Liver (tissue), 3 donors: ENCODE data around the gene CBLC.

Experiments used
- ATF3 ChIP-seq: IDR thresholded peaks from 2 replicates; pipeline ENCODE4 v1.6.1; 2016; ENCODE audit warnings: antibody characterized with exemption
- CTCF ChIP-seq: fragments of 150-350 bp; IDR thresholded peaks from 2 replicates; pipeline ENCODE4 v1.5.1; 2017; ENCODE audit warnings: improper control_type of control experiment, low read depth, low read length; ENCODE audit not compliant: missing input control
- EGR1 ChIP-seq, 2 donors: IDR thresholded peaks; 2 replicates each; pipeline ENCODE4 v1.6.1; 2016 to 2018; ENCODE audit warnings: antibody characterized with exemption in 2 of 2, low read depth in 2 of 2
- FOXA1 ChIP-seq: IDR thresholded peaks from 2 replicates; pipeline ENCODE4 v1.6.1; 2016; ENCODE audit warnings: antibody characterized with exemption
- GABPA ChIP-seq, 2 donors: IDR thresholded peaks in 1 of 2; conservative IDR thresholded peaks in 1 of 2; 2 replicates each; pipeline ENCODE4 v1.6.1; 2016; ENCODE audit warnings: antibody characterized with exemption in 2 of 2, mild to moderate bottlenecking in 1 of 2, moderate library complexity in 1 of 2
- JUND ChIP-seq, 2 donors: IDR thresholded peaks; 2 replicates each; pipeline ENCODE4 v1.6.1; 2016; ENCODE audit warnings: antibody characterized with exemption in 2 of 2
- MAX ChIP-seq: IDR thresholded peaks from 2 replicates; pipeline ENCODE4 v1.6.1; 2016; ENCODE audit warnings: antibody characterized with exemption
- REST ChIP-seq: IDR thresholded peaks from 2 replicates; pipeline ENCODE4 v1.6.1; 2016; ENCODE audit warnings: antibody characterized with exemption, mild to moderate bottlenecking
- RXRA ChIP-seq, 2 donors: IDR thresholded peaks; 2 replicates each; pipeline ENCODE4 v1.6.1; 2017 to 2018; ENCODE audit warnings: antibody characterized with exemption in 2 of 2, mild to moderate bottlenecking in 1 of 2
- SP1 ChIP-seq: IDR thresholded peaks from 2 replicates; pipeline ENCODE4 v1.6.1; 2018; ENCODE audit warnings: antibody characterized with exemption, mild to moderate bottlenecking
- TAF1 ChIP-seq: conservative IDR thresholded peaks from 2 replicates; pipeline ENCODE4 v1.6.1; 2016; ENCODE audit warnings: antibody characterized with exemption, mild to moderate bottlenecking
- YY1 ChIP-seq: IDR thresholded peaks from 2 replicates; pipeline ENCODE4 v1.6.1; 2016; ENCODE audit warnings: antibody characterized with exemption, mild to moderate bottlenecking
- ZBTB33 ChIP-seq: IDR thresholded peaks from 2 replicates; pipeline ENCODE4 v1.6.1; 2016; ENCODE audit warnings: antibody characterized with exemption
- donor health status: healthy.
- donor health status: healthy.

- TF ChIP-seq CTCF (no peak), TAF1 (no peak), EGR1 (IDR thresholded peaks at IDR 0.05; ENCODE audit: low read depth in 2 of 2) (no peak), REST (no peak), SP1 (no peak), YY1 (no peak), FOXA1 (no peak), GABPA (IDR thresholded peaks at IDR 0.05 in 1 of 2, conservative IDR thresholded peaks at IDR 0.05 in 1 of 2) (no peak), RXRA (IDR thresholded peaks at IDR 0.05) (no peak), MAX (no peak), JUND (IDR thresholded peaks at IDR 0.05) (no peak), ZBTB33 (no peak), ATF3 (no peak)
These were observed 46.6 kb upstream of the CBLC start for GRCh38 chr19:44731081-44731480.
